HepG2 (cell line): ENCODE measurements around the gene ZNF597. TPM values are rescaled to one million over a fixed set of nuclear protein-coding genes. Genes with fewer than 3 reads are reported as not detected.

Experiments
- CENPX ChIP-seq: sonication (generic); formaldehyde crosslinking; IDR thresholded peaks from 2 replicates; pipeline ENCODE4 v1.9.0; 2021; ENCODE audit warnings: mild to moderate bottlenecking, missing genetic modification reagents, moderate library complexity
- PHF21A ChIP-seq: sonication (generic); formaldehyde crosslinking; IDR thresholded peaks from 2 replicates; pipeline ENCODE4 v1.5.0; 2020; ENCODE audit warnings: mild to moderate bottlenecking, missing genetic modification reagents
- SAP130 ChIP-seq: IDR thresholded peaks from 2 replicates; pipeline ENCODE4 v1.6.1; 2016; ENCODE audit warnings: low read depth
- SOX13 ChIP-seq, 3 experiments: fragments of 450-650 bp in 1 of 3; sonication (generic) in 1 of 3; formaldehyde crosslinking in 1 of 3; IDR thresholded peaks in 2 of 3; conservative IDR thresholded peaks in 1 of 3; 2 replicates each; pipeline versions ENCODE4 v1.5.0 to v1.6.1; 2016 to 2020; ENCODE audit warnings: antibody characterized with exemption in 1 of 3, mild to moderate bottlenecking in 1 of 3, missing compliant biosample characterization in 1 of 3, missing genetic modification reagents in 1 of 3, moderate library complexity in 1 of 3
- TARDBP ChIP-seq: sonication (generic); formaldehyde crosslinking; IDR thresholded peaks from 2 replicates; pipeline ENCODE4 v1.8.0; 2022; ENCODE audit warnings: mild to moderate bottlenecking, missing genetic modification reagents
- THAP11 ChIP-seq: IDR thresholded peaks from 2 replicates; pipeline ENCODE4 v1.6.1; 2016; ENCODE audit warnings: missing biosample characterization, missing genetic modification reagents
- ZNF263 ChIP-seq: sonication (generic); formaldehyde crosslinking; IDR thresholded peaks from 2 replicates; pipeline ENCODE4 v1.4.0; 2020; ENCODE audit warnings: missing genetic modification reagents
- ZNF652 ChIP-seq: IDR thresholded peaks from 2 replicates; pipeline ENCODE4 v1.6.1; 2016; ENCODE audit warnings: low read depth, borderline replicate concordance
- ZNF850 ChIP-seq: sonication (generic); formaldehyde crosslinking; conservative IDR thresholded peaks from 2 replicates; pipeline ENCODE4 v1.9.0; 2021; ENCODE audit warnings: mild to moderate bottlenecking, missing genetic modification reagents
- polyA plus RNA-seq, 8 experiments: library from polyadenylated mRNA; depleted of rRNA in 3 of 8; stranded (reverse) in 7 of 8; unstranded in 1 of 8; fragments of >200 nt; fragmentation: Illumina TruSeq in 4 of 8; extraction: Trizol in 4 of 8; gene quantifications; 2 replicates each; pipeline versions ENCODE4 v1.2.1 to v1.2.3, GENCODE V29; 2011 to 2016; ENCODE audit warnings: low read depth in 4 of 8, missing spikeins in 1 of 8, mixed read lengths in 1 of 8; ENCODE audit not compliant: insufficient read depth in 1 of 8
- total RNA-seq, 5 experiments: library from RNA; depleted of rRNA; stranded (reverse); fragments of >200 nt; fragmentation: Illumina TruSeq; extraction: Trizol; gene quantifications; 2 replicates each; pipeline ENCODE4 v1.2.3, GENCODE V29; 2016; ENCODE audit warnings: low read depth in 1 of 5
- TF ChIP-seq, protein P1 (sequence below): sonication (generic); formaldehyde crosslinking; IDR thresholded peaks from 2 replicates; pipeline ENCODE4 v1.4.0; 2020; ENCODE audit warnings: mild to moderate bottlenecking, missing genetic modification reagents, borderline replicate concordance
- TF ChIP-seq, protein P2 (sequence below): sonication (generic); formaldehyde crosslinking; IDR thresholded peaks from 2 replicates; pipeline ENCODE4 v1.4.0; 2020; ENCODE audit warnings: missing genetic modification reagents, borderline replicate concordance
- TF ChIP-seq, protein P3 (sequence below): sonication (generic); formaldehyde crosslinking; IDR thresholded peaks from 2 replicates; pipeline ENCODE4 v1.4.0; 2020; ENCODE audit warnings: missing genetic modification reagents, borderline replicate concordance
- TF ChIP-seq, protein P4 (sequence below): sonication (generic); formaldehyde crosslinking; IDR thresholded peaks from 2 replicates; pipeline ENCODE4 v1.5.0; 2020; ENCODE audit warnings: mild to moderate bottlenecking, missing genetic modification reagents, moderate library complexity
- TF ChIP-seq, protein P5 (sequence below): sonication (generic); formaldehyde crosslinking; IDR thresholded peaks from 2 replicates; pipeline ENCODE4 v1.4.0; 2020; ENCODE audit warnings: missing genetic modification reagents

Gene ZNF597
- total and polyA plus RNA-seq, 2 of the 13 experiments (the other 11 are each of a cell fraction or from before 2014, with no cell fraction given): 1.3 to 2.4 TPM

DNA sequence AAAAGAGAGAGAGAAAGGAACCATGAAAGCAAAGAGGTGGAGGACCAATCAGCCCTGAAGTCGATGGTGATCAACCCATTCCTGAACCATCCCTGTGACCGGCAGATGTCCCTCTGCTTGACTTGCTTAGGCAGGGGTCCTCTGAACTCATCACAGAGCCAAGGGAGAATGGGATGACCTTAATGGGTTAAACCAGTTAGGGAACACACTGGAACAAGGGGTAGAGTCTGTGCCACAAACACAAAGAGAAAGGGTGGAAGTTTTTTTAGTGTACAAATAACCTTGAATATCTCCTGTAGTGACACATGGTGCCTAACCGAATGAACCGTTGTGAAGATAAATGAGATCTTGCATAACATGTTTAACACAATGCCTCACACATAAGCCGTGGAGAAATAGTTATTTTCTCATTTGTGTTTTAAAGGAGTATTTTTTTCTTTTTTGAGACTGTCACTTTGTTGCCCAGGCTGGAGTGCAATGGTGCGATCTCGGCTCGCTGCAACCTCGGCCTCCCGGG, 11.4 kb upstream of the ZNF597 start (continued):
- TF ChIP-seq, protein P1, sequence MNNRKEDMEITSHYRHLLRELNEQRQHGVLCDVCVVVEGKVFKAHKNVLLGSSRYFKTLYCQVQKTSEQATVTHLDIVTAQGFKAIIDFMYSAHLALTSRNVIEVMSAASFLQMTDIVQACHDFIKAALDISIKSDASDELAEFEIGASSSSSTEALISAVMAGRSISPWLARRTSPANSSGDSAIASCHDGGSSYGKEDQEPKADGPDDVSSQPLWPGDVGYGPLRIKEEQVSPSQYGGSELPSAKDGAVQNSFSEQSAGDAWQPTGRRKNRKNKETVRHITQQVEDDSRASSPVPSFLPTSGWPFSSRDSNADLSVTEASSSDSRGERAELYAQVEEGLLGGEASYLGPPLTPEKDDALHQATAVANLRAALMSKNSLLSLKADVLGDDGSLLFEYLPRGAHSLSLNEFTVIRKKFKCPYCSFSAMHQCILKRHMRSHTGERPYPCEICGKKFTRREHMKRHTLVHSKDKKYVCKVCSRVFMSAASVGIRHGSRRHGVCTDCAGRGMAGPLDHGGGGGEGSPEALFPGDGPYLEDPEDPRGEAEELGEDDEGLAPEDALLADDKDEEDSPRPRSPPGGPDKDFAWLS (CRISPR knock-in tag): no peak
- TF ChIP-seq, protein P2, sequence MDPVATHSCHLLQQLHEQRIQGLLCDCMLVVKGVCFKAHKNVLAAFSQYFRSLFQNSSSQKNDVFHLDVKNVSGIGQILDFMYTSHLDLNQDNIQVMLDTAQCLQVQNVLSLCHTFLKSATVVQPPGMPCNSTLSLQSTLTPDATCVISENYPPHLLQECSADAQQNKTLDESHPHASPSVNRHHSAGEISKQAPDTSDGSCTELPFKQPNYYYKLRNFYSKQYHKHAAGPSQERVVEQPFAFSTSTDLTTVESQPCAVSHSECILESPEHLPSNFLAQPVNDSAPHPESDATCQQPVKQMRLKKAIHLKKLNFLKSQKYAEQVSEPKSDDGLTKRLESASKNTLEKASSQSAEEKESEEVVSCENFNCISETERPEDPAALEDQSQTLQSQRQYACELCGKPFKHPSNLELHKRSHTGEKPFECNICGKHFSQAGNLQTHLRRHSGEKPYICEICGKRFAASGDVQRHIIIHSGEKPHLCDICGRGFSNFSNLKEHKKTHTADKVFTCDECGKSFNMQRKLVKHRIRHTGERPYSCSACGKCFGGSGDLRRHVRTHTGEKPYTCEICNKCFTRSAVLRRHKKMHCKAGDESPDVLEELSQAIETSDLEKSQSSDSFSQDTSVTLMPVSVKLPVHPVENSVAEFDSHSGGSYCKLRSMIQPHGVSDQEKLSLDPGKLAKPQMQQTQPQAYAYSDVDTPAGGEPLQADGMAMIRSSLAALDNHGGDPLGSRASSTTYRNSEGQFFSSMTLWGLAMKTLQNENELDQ (CRISPR knock-in tag): no peak
- TF ChIP-seq CENPX (CRISPR knock-in tag) (no peak), ZNF263 (CRISPR knock-in tag) (0 out of 2 replicates have a peak, but pooled peaks have one; percentile 22), TARDBP (CRISPR knock-in tag) (no peak), THAP11 (CRISPR knock-in tag) (0 out of 2 replicates have a peak, but pooled peaks have one; percentile 8), ZNF850 (no peak), SOX13 (IDR thresholded peaks at IDR 0.05) (no peak), SOX13 (CRISPR knock-in tag; conservative IDR thresholded peaks at IDR 0.05 in 1 of 2, IDR thresholded peaks at IDR 0.05 in 1 of 2) (peak in 1 of 2 experiments; percentile 51; a peak in 1 of 4 replicates), PHF21A (CRISPR knock-in tag) (no peak), ZNF652 (CRISPR knock-in tag) (peak; percentile 92), SAP130 (CRISPR knock-in tag) (peak; percentile 44; the same call in 1 of the 2 replicates)
- TF ChIP-seq, protein P3, sequence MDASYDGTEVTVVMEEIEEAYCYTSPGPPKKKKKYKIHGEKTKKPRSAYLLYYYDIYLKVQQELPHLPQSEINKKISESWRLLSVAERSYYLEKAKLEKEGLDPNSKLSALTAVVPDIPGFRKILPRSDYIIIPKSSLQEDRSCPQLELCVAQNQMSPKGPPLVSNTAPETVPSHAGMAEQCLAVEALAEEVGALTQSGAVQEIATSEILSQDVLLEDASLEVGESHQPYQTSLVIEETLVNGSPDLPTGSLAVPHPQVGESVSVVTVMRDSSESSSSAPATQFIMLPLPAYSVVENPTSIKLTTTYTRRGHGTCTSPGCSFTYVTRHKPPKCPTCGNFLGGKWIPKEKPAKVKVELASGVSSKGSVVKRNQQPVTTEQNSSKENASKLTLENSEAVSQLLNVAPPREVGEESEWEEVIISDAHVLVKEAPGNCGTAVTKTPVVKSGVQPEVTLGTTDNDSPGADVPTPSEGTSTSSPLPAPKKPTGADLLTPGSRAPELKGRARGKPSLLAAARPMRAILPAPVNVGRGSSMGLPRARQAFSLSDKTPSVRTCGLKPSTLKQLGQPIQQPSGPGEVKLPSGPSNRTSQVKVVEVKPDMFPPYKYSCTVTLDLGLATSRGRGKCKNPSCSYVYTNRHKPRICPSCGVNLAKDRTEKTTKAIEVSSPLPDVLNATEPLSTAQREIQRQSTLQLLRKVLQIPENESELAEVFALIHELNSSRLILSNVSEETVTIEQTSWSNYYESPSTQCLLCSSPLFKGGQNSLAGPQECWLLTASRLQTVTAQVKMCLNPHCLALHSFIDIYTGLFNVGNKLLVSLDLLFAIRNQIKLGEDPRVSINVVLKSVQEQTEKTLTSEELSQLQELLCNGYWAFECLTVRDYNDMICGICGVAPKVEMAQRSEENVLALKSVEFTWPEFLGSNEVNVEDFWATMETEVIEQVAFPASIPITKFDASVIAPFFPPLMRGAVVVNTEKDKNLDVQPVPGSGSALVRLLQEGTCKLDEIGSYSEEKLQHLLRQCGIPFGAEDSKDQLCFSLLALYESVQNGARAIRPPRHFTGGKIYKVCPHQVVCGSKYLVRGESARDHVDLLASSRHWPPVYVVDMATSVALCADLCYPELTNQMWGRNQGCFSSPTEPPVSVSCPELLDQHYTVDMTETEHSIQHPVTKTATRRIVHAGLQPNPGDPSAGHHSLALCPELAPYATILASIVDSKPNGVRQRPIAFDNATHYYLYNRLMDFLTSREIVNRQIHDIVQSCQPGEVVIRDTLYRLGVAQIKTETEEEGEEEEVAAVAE: no peak
- TF ChIP-seq, protein P4, sequence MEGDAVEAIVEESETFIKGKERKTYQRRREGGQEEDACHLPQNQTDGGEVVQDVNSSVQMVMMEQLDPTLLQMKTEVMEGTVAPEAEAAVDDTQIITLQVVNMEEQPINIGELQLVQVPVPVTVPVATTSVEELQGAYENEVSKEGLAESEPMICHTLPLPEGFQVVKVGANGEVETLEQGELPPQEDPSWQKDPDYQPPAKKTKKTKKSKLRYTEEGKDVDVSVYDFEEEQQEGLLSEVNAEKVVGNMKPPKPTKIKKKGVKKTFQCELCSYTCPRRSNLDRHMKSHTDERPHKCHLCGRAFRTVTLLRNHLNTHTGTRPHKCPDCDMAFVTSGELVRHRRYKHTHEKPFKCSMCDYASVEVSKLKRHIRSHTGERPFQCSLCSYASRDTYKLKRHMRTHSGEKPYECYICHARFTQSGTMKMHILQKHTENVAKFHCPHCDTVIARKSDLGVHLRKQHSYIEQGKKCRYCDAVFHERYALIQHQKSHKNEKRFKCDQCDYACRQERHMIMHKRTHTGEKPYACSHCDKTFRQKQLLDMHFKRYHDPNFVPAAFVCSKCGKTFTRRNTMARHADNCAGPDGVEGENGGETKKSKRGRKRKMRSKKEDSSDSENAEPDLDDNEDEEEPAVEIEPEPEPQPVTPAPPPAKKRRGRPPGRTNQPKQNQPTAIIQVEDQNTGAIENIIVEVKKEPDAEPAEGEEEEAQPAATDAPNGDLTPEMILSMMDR (CRISPR knock-in tag): peak; percentile 38
- TF ChIP-seq, protein P5, sequence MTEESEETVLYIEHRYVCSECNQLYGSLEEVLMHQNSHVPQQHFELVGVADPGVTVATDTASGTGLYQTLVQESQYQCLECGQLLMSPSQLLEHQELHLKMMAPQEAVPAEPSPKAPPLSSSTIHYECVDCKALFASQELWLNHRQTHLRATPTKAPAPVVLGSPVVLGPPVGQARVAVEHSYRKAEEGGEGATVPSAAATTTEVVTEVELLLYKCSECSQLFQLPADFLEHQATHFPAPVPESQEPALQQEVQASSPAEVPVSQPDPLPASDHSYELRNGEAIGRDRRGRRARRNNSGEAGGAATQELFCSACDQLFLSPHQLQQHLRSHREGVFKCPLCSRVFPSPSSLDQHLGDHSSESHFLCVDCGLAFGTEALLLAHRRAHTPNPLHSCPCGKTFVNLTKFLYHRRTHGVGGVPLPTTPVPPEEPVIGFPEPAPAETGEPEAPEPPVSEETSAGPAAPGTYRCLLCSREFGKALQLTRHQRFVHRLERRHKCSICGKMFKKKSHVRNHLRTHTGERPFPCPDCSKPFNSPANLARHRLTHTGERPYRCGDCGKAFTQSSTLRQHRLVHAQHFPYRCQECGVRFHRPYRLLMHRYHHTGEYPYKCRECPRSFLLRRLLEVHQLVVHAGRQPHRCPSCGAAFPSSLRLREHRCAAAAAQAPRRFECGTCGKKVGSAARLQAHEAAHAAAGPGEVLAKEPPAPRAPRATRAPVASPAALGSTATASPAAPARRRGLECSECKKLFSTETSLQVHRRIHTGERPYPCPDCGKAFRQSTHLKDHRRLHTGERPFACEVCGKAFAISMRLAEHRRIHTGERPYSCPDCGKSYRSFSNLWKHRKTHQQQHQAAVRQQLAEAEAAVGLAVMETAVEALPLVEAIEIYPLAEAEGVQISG (CRISPR knock-in tag): no peak; the same call in 1 of the 2 replicates
